ENCODE results near the gene XYLB.

XYLB gene

DNA sequence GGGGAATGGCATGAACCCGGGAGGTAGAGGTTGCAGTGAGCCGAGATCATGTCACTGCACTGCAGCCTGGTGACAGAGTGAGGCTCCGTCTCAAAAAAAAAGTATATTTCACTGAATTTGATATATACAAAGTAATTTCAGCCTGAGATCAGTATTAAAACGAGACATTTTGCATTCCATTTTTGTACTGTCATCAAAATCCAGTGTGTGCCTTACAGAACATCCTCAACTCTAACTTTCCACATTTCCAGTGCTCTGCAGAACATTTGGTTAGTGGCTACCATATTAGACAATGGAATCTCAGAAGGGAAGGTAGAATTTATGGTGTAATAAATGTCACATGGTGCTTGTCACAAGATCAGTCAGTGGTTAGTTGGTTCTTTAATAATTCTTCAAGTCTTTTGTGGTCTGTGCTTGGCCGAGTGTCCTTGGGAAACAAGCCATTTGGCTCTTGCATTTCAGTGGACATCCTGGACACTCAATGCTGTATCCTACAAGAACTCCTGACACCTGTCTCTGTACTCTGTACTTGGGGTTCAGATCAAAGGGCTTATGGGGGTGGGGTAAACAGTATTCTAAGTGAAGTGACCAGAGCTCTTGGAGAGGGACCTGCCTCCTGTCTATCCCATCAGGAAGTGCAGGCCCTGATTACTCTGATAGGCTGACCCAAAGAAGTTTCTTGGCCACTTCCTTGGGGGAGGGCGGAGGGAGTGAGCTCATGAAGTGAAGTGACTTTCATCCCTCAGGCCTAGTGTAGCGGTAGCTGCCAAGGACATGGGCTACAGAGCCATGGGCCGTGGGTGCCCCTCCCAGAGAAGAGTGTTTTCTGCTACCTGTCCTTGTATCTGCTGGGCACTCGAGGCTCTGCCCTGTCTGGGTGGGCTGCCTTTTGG lies 110.8 kb downstream of the XYLB start:
- DNase-seq: no peak

DNA sequence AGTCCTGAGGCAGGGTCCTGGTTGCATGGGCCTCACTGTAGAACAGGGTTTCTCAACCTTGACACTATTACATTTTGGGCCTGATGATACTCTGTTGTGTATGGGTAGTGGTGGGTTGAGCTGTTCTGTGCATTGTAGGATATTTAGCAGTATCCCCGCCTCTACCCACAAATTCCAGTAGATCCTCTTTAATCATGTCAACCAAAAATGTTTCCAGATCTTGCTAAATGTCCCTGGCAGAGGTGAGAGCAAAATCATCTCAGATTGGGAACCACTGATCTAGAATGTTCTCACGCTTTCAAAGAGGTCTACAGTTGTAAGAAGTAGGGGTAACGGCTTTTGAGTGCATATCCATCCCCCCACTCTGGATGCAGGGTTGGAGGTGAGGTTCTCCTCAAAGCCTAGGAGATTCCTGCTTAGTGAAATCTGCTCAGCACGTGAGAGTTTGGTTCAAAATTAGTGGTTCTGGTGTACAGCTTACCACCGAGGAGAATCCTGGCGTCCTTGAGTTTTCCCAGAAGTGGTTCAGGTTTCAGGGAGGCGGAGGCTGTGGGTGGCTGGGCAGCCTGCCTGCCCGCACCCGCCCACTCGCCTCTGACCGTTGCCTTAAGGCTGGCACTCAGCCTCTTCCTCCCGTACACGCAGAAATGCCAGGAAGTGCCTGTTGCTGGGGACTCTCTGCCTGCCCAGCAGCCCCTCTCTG lies 112.4 kb downstream of the XYLB start:
- DNase-seq: no peak

DNA sequence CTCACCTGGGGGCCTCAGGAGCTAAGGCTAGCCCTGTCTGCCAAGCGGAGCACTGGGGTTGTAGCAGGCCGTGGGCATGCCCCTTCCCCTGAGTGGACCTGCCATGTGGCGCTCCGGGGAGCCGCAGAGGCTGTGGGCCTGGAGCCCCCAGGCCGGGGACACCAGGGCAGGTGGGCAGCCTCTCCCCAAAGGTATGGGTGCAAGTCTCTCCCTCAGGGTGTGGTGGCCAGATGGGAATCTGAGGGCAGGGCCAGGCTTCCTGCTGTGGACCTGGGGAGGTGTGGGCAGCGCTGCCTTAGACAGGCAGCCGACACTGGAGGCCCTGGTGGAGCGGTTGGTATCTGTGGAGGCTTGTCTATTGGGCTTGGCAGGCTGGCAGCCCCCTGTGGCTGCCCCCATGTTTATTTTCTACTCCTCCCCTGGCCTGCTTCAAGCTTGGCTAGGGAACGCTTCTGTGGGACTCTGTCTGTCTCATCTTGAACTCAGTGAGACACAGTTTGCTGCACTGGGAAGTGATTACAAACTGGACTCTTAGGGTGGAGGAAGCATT lies 113.0 kb downstream of the XYLB start:
- DNase-seq: no peak

DNA sequence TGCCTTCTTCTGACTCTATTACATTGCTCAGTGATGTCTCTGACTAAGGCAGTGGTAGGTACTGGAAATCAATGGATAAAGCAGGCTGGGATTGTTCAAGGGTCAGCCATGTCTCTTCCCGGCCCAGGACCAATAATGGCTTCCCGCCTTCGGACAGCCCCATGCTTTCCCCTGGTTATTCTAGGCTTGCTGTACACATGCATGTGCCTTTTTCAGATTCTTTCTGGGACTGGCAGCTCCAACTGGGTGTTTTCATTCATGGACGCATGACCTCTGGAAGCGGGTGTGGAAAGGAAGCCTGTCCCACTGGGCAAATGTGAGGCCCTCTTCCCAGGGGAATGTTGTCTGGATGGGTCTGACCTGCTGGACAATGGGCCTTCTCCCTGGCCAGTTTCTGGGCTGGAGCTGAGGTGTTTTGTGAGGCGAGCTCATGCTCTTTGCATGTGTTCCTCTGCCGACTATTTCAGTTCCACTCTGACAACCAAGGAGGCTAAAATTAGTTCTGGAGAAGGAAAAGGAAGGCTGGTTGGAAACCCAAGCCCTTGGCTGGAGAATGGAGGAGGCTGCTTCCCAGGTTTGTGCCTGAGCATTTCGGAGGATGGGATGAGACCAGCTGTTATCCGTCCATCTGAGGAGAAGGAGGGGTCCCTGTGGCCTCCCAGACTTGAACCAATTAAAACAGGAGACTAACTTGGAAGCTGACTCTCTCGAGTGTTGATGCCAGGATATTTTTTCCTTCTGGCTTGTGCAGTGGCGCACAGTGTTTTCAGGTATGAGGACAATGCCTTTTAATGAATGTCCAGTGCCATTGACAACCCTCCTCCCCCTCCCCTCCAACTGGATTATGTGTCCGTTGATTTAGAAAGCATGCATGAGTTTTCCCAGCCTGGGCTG lies 114.0 kb downstream of the XYLB start:
- no peak for DNase-seq
